DOHH2 (cell line): Measurements from ENCODE around the gene SEC31A.

Source experiments
- H3F3A ChIP-seq: fragments of 200-600 bp; sonication (generic), shearing (Covaris generic); 2 replicates; pipeline ENCODE4 v1.6.0; 2016; ENCODE audit warnings: antibody characterized with exemption, mild to moderate bottlenecking; ENCODE audit not compliant: control insufficient read depth, insufficient read depth
- H3K27ac ChIP-seq: fragments of 200-600 bp; sonication (generic); 2 replicates; pipeline ENCODE4 v1.5.1; 2014; ENCODE audit warnings: low read depth, mild to moderate bottlenecking, low read length, moderate library complexity
- H3K27me3 ChIP-seq: fragments of 200-600 bp; sonication (generic); 2 replicates; pipeline ENCODE4 v1.6.1; 2014; ENCODE audit warnings: mild to moderate bottlenecking, low read length, mixed read lengths; ENCODE audit not compliant: control insufficient read depth
- H3K36me3 ChIP-seq: fragments of 200-600 bp; sonication (generic); 2 replicates; pipeline ENCODE4 v1.6.1; 2014; ENCODE audit warnings: mild to moderate bottlenecking, low read length, moderate library complexity, mixed read lengths; ENCODE audit not compliant: control insufficient read depth
- H3K4me1 ChIP-seq: fragments of 200-600 bp; sonication (generic); 2 replicates; pipeline ENCODE4 v1.6.1; 2014; ENCODE audit warnings: mild to moderate bottlenecking, low read length, mixed read lengths; ENCODE audit not compliant: control insufficient read depth
- H3K4me2 ChIP-seq: fragments of 200-600 bp; sonication (generic); 2 replicates; pipeline ENCODE4 v1.6.0; 2014; ENCODE audit warnings: mild to moderate bottlenecking, low read length, moderate library complexity
- H3K4me3 ChIP-seq: fragments of 200-600 bp; sonication (generic); 2 replicates; pipeline ENCODE4 v1.5.1; 2014; ENCODE audit warnings: mild to moderate bottlenecking, low read length, mixed read lengths
- H3K79me2 ChIP-seq: fragments of 200-600 bp; sonication (generic); 2 replicates; pipeline ENCODE4 v1.6.1; 2014; ENCODE audit warnings: mild to moderate bottlenecking, low read length, mixed read lengths; ENCODE audit not compliant: control insufficient read depth
- H3K9me2 ChIP-seq: fragments of 200-600 bp; sonication (generic); replicated peaks from 2 replicates; pipeline ENCODE4 v1.6.1; 2014; ENCODE audit warnings: mild to moderate bottlenecking, low read length, mixed read lengths; ENCODE audit not compliant: control insufficient read depth
- H3K9me3 ChIP-seq: fragments of 200-600 bp; sonication (generic); 2 replicates; pipeline ENCODE4 v1.6.1; 2014; ENCODE audit warnings: antibody characterized with exemption, low read length, mixed read lengths; ENCODE audit not compliant: control insufficient read depth, insufficient read depth
- H4K20me1 ChIP-seq: fragments of 200-600 bp; sonication (generic); 2 replicates; pipeline ENCODE4 v1.6.0; 2014; ENCODE audit warnings: low read depth, mild to moderate bottlenecking, antibody characterized with exemption, low read length, moderate library complexity; ENCODE audit not compliant: control insufficient read depth, insufficient read depth
- EZH2phosphoT487 ChIP-seq: fragments of 200-600 bp; sonication (generic); IDR thresholded peaks from 2 replicates; pipeline ENCODE4 v1.6.1; 2017; ENCODE audit warnings: borderline replicate concordance, mild to moderate bottlenecking, antibody characterized with exemption, low read length, moderate library complexity, mixed read lengths
- TF ChIP-seq, protein P1 (sequence below): fragments of 200-600 bp; sonication (generic); IDR thresholded peaks from one replicate; pipeline ENCODE4 v1.5.1; 2014; ENCODE audit warnings: antibody characterized with exemption, mild to moderate bottlenecking, low read depth, low read length; ENCODE audit not compliant: poor library complexity, severe bottlenecking

SEC31A gene

DNA sequence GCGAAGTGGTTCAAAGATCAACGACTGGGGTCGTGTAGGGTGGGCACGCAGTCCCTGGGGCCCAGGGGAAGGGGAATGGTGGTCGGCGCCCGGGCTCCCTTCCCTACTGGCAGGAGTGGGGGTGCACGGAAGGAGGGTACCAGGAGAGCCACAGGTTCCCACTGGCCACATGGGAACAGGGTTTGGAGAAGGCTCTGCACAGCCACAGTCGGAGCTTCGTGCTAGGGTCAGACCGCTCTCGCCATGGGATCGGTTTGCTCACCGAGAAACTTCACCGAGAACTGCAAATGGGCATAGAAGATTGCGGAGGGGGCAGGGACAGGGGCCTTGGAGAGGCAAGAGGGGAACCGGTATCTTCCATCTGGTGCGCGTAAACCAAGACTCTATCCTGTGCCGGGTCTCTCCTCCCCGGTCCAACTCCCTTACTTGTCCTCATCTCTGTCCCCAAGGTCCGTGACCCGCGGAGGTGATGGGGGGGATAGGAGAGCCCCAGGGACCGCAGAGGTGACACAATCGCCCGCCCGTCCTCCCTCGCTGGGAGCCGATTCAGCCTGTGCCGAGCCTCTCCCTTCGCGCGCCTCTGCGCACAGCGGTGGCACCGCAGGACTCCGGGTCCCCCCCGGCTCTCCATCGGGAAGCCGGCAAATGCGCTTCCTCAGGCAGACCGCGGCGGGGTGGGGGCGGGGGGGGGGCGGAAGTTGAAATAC, 93.4 kb downstream of the SEC31A start:
- Histone ChIP-seq H3K27me3 (no peaks in the 10 kb centered on the region), H3K9me2 (no peaks in the 10 kb centered on the region), H3F3A (0 out of 2 replicates have a peak, but pooled peaks cover 2% of the 10 kb centered on the region), H3K4me1 (peaks cover 22% of the 10 kb centered on the region), H3K79me2 (peaks cover 45% of the 10 kb centered on the region), H3K9me3 (no peaks in the 10 kb centered on the region), H3K4me3 (peak overlapping the region; percentile 88), H4K20me1 (no peaks in the 10 kb centered on the region), H3K36me3 (no peaks in the 10 kb centered on the region; the same call in 1 of the 2 replicates), H3K4me2 (peak overlapping the region; percentile 67), H3K27ac (no peak overlapping the region)
- TF ChIP-seq EZH2phosphoT487 = no peak
- TF ChIP-seq, protein P1, sequence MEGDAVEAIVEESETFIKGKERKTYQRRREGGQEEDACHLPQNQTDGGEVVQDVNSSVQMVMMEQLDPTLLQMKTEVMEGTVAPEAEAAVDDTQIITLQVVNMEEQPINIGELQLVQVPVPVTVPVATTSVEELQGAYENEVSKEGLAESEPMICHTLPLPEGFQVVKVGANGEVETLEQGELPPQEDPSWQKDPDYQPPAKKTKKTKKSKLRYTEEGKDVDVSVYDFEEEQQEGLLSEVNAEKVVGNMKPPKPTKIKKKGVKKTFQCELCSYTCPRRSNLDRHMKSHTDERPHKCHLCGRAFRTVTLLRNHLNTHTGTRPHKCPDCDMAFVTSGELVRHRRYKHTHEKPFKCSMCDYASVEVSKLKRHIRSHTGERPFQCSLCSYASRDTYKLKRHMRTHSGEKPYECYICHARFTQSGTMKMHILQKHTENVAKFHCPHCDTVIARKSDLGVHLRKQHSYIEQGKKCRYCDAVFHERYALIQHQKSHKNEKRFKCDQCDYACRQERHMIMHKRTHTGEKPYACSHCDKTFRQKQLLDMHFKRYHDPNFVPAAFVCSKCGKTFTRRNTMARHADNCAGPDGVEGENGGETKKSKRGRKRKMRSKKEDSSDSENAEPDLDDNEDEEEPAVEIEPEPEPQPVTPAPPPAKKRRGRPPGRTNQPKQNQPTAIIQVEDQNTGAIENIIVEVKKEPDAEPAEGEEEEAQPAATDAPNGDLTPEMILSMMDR = no peak

DNA sequence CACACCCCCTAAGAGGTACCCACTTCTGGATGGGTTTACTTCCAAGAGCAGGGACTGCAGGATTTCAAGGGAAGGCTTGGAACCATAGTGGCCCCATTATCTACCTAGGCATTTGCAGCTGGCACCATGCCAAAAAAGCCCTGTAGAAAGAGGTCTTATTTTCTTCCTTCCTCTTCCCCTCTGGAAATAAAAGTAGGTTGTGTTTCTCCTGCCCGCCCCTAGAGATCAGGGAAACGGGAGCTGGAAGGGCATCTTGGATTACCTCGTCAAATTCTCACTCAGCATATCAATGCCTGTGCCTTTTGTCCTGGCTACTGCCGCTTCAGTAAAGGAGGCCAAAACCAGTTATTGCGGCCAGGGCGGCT, 93.9 kb downstream of the SEC31A start:
- Histone ChIP-seq H3K4me3 (peak overlapping the region; percentile 88), H3K9me3 (no peaks in the 10 kb centered on the region), H4K20me1 (no peaks in the 10 kb centered on the region), H3K9me2 (no peaks in the 10 kb centered on the region), H3K36me3 (no peaks in the 10 kb centered on the region; the same call in 1 of the 2 replicates), H3K4me1 (peaks cover 22% of the 10 kb centered on the region), H3K4me2 (peak overlapping the region; percentile 67), H3K79me2 (peaks cover 50% of the 10 kb centered on the region), H3F3A (0 out of 2 replicates have a peak, but pooled peaks cover 2% of the 10 kb centered on the region), H3K27me3 (no peaks in the 10 kb centered on the region), H3K27ac (no peak overlapping the region)
- TF ChIP-seq EZH2phosphoT487 = no peak

DNA sequence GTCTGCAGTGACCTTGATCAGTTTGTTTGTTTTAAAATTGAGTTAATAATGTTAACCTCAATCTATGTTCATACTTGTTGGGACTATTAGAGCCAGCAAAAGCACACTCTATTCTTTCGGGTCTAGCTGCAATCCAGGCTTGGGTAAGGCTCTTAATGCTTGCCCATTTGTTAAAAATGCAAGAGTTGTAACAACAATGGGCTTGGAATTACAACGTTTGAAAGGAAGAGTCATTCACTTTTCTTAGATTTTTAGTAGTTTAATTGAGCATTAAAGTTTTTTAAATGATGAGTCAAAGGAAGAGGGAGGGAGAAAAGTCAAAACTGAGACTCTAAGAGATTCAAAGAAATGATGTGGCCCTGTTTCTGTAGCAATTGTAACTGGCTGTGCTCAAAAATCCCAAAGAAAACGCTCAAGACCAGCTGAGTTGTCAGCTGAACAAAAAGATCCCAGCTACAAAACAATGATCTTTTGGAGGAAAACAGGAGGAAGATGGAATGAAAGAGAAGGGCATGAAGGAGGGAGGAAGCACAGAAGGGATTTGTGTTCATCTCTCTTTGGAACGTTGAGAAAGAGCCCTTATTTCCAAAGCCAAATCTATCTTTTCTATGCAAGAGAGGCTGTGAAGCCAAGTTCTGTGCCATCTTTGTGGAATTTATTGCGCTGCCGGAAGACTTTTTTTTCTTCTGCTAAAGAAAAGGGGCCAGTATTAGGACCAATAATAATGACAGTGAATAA, 97.9 kb downstream of the SEC31A start:
- no peak overlapping the region for H3K4me2 ChIP-seq
- no peaks in the 10 kb centered on the region for H3K27me3 ChIP-seq
- peaks cover 69% of the 10 kb centered on the region for H3K79me2 ChIP-seq
- no peaks in the 10 kb centered on the region for H3F3A ChIP-seq
- no peak overlapping the region for H3K4me3 ChIP-seq
- no peaks in the 10 kb centered on the region; the same call in 1 of the 2 replicates for H4K20me1 ChIP-seq
- no peak overlapping the region for H3K27ac ChIP-seq
- peaks cover 9% of the 10 kb centered on the region for H3K4me1 ChIP-seq
- no peaks in the 10 kb centered on the region for H3K9me3 ChIP-seq
- H3K9me2 ChIP-seq = no peaks in the 10 kb centered on the region
- TF ChIP-seq, protein P1 = no peak
- no peak for TF ChIP-seq EZH2phosphoT487
- H3K36me3 ChIP-seq = no peaks in the 10 kb centered on the region; the same call in 1 of the 2 replicates

DNA sequence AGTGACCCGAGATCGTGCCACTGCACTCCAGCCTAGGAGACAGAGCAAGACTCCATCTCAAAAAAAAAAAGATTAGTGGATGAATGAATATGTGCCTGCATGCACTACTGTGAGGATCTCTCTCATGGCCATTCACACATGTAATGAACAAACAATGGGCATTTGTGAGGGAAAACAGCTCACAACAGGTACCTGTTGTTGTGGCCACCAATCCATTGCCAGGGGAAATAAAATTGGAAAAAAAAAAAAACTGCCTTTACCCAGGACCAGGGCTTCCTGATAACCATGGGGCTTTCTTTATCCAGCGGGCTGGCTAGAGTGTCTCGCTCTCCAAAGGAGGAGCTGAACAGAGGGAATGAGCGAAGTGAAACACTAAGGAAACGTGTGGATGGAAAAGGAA, 99.8 kb downstream of the SEC31A start:
- H3K79me2 ChIP-seq = peaks cover 59% of the 10 kb centered on the region
- H3K4me2 ChIP-seq = no peak overlapping the region
- H3K4me3 ChIP-seq = no peak overlapping the region
- TF ChIP-seq, protein P1 = no peak
- no peak for TF ChIP-seq EZH2phosphoT487
- H3K36me3 ChIP-seq = no peaks in the 10 kb centered on the region; the same call in 1 of the 2 replicates
- no peaks in the 10 kb centered on the region; the same call in 1 of the 2 replicates for H4K20me1 ChIP-seq
- no peaks in the 10 kb centered on the region for H3K9me2 ChIP-seq
- H3K9me3 ChIP-seq = no peaks in the 10 kb centered on the region
- H3K27me3 ChIP-seq = no peaks in the 10 kb centered on the region
- no peaks in the 10 kb centered on the region for H3F3A ChIP-seq
- H3K4me1 ChIP-seq = peaks cover under 1% of the 10 kb centered on the region; the same call in 1 of the 2 replicates
- no peak overlapping the region for H3K27ac ChIP-seq
